Calu3 (cell line): Measurements from ENCODE around the gene PHGDH. TPM values are rescaled to one million over a fixed set of nuclear protein-coding genes. Genes with fewer than 3 reads are reported as not detected.

Experiments
- BruUV-seq: library from RNA; stranded (reverse); fragments of 400-500 nt; replicated peaks from 2 replicates; lab custom pipeline; 2021; lab: Mats Ljungman, UMichigan
- CTCF ChIA-PET: fragments of 300-600 bp; sonication (Branson Sonifier 250); formaldehyde crosslinking; loops from one replicate; lab custom pipeline; 2022; ENCODE audit warnings: antibody characterized with exemption; lab: Charles Lee
- DNase-seq: peaks from one replicate; pipeline ENCODE4 v3.0.0; 2022
- H3K27ac Mint-ChIP-seq: one replicate; pipeline ENCODE4 v1.8.0; 2022; ENCODE audit warnings: mixed read lengths; ENCODE audit not compliant: unreplicated experiment
- H3K27me3 Mint-ChIP-seq: one replicate; pipeline ENCODE4 v1.8.0; 2022; ENCODE audit warnings: mixed read lengths; ENCODE audit not compliant: unreplicated experiment
- H3K36me3 Mint-ChIP-seq: one replicate; pipeline ENCODE4 v1.8.0; 2022; ENCODE audit warnings: mild to moderate bottlenecking, moderate library complexity, mixed read lengths; ENCODE audit not compliant: insufficient read depth, unreplicated experiment
- H3K4me1 Mint-ChIP-seq: one replicate; pipeline ENCODE4 v1.8.0; 2022; ENCODE audit warnings: mild to moderate bottlenecking, low read depth, mixed read lengths; ENCODE audit not compliant: unreplicated experiment
- H3K4me3 Mint-ChIP-seq: one replicate; pipeline ENCODE4 v1.8.0; 2022; ENCODE audit warnings: mild to moderate bottlenecking, low read depth, moderate library complexity, mixed read lengths; ENCODE audit not compliant: unreplicated experiment
- H3K9me3 Mint-ChIP-seq: one replicate; pipeline ENCODE4 v1.8.0; 2022; ENCODE audit warnings: low read depth, mixed read lengths; ENCODE audit not compliant: unreplicated experiment
- intact Hi-C: fragments of 100-400 bp; cut with micrococcal nuclease; formaldehyde crosslinking; loops from one replicate; pipeline ENCODE4 v1.10.0; 2022; ENCODE audit not compliant: unreplicated experiment
- total RNA-seq: library from RNA; stranded (reverse); gene quantifications from 2 replicates; pipeline ENCODE4 v1.2.3, GENCODE V29; 2022
- TF ChIP-seq, protein P1 (sequence below): fragments of 200-600 bp; IDR thresholded peaks from one replicate; pipeline ENCODE4 v1.8.0; 2022; ENCODE audit warnings: antibody characterized with exemption; ENCODE audit not compliant: unreplicated experiment

Gene PHGDH
- total RNA-seq, 1 experiment from 2014 or later, result 199 TPM

DNA sequence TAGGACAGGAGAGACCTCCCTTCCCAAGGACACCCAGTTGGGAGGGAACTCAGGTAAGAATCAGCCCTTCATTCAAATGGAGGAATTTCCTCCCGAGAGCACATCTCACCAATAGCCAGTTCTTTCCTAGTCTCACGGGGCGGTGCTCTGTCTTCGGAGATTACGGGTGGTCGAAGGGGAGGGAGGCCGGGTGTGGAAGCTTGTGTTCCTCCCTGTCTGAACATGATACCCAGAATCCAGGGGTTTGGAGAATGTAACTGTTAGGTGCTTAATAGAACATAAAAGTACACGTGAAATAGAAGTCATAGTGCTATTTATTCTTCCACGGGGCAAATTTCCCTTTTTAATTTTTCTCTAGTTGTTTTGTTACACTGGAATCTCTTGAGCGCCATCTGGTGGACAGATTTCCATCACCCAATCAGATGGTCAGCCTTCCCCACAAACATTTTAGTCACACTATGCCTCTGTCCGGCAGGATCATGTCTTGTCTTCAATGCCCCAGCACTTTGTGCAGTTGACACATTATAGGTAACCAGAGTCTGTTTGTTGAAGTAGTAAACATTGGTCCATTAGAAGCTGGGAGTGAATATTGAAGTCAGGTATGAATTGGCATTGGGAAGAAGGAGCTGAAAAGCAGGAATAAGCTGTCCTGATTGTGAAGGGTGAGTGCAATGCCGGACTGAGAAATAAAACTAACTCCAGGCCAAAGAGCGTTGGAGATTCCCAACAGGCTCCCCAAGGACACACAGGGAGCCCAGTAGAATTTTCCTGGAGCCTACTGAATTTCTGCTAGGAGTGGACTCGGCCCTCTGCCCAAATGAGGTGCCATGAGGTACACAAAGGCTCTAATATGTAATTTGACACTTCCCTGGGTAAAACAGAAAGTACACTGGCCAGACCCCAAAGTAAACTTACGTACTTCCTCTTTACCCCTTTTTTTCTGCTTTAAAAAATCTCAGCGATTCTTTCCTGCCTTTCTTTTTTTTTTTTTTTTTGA is 36.1 kb upstream of the PHGDH start:
- TF ChIP-seq, protein P1, sequence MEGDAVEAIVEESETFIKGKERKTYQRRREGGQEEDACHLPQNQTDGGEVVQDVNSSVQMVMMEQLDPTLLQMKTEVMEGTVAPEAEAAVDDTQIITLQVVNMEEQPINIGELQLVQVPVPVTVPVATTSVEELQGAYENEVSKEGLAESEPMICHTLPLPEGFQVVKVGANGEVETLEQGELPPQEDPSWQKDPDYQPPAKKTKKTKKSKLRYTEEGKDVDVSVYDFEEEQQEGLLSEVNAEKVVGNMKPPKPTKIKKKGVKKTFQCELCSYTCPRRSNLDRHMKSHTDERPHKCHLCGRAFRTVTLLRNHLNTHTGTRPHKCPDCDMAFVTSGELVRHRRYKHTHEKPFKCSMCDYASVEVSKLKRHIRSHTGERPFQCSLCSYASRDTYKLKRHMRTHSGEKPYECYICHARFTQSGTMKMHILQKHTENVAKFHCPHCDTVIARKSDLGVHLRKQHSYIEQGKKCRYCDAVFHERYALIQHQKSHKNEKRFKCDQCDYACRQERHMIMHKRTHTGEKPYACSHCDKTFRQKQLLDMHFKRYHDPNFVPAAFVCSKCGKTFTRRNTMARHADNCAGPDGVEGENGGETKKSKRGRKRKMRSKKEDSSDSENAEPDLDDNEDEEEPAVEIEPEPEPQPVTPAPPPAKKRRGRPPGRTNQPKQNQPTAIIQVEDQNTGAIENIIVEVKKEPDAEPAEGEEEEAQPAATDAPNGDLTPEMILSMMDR, result peak; percentile 47
- peak; percentile 73 for DNase-seq
- peaks cover 40% of the 10 kb centered on the region for H3K4me1 Mint-ChIP-seq
- H3K4me3 Mint-ChIP-seq, result peak overlapping the region; percentile 62
- H3K27me3 Mint-ChIP-seq, result no peaks in the 10 kb centered on the region
- H3K36me3 Mint-ChIP-seq, result peaks cover 9% of the 10 kb centered on the region
- no peaks in the 10 kb centered on the region for H3K9me3 Mint-ChIP-seq
- intact Hi-C loops, result loop anchor here (1.0 to 10.0 kb wide), 3 partner anchors 27 to 62 kb away; partner anchors contain the start of gene ZNF697
- peak overlapping the region; percentile 56 for H3K27ac Mint-ChIP-seq
- no TSS peak for BruUV-seq
- CTCF ChIA-PET, result interaction anchor here (0.7 to 2.8 kb wide), 9 partner anchors 11 to 64 kb away, joined by 3 to 31 read pairs (median 7); partner anchors contain the start of genes PHGDH and ZNF697

DNA sequence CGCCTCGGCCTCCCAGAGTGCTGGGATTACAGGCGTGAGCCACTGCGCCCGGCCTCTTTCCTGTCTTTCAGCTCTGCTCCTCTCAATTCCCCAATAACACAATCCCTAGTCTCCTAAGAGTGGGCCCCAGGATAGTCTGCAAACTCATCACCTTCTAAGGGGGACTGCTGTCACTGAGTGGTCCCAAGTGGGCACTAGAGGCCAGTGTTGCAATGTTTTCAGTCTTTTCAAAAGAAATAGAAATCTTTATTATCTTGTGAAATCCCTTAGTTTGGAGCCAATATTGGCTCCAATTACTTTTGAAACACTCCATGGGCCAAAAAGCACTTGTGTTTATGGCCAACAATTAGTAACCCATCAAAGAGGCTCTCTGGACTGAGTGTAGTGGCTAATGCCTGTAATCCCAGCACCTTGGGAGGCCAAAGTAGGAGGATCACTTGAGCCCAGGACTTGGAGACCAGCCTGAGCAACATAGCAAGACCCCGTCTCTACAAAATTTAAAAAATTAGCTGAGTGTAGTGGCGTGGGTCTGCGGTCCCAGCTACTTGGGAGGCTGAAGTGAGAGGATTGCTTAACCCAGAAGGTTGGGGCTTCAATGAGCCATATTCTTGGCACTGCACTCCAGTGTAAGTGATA is 35.0 kb upstream of the PHGDH start:
- intact Hi-C loops, result loop anchor here (10.0 kb wide), 1 partner anchor 58 kb away; no protein-coding TSS in a partner anchor
- peaks cover 40% of the 10 kb centered on the region for H3K4me1 Mint-ChIP-seq
- CTCF ChIA-PET, result interaction anchor here (1.5 to 2.5 kb wide), 2 partner anchors 10 to 62 kb away, joined by 3 to 10 read pairs; no protein-coding TSS in a partner anchor

DNA sequence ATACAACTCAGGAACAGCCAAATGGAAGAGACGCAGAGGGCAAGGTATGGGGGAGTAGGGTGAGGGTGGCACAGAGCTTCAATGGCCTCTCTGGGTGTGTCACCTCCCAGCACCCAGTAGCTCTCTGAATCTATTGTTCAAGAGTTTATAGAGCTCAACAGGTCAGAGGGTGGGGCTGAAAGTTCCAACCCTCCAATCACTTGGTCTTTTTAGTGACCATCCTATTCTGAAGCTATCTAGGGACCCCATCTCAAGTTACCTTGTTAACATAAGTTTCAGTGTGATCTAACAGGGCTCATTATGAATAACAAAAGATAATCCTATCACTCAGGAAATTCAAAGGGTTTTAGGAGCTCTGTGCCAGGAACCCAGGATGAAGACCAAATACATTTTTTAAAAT is 32.5 kb upstream of the PHGDH start:
- Mint-ChIP-seq H3K27me3 (no peaks in the 10 kb centered on the region), H3K27ac (no peak overlapping the region), H3K9me3 (no peaks in the 10 kb centered on the region), H3K4me3 (no peak overlapping the region), H3K4me1 (peaks cover 18% of the 10 kb centered on the region), H3K36me3 (peaks cover 5% of the 10 kb centered on the region)
- TF ChIP-seq, protein P1, result no peak
- intact Hi-C loops, result loop anchor here (10.0 kb wide), 1 partner anchor 56 kb away; no protein-coding TSS in a partner anchor
- CTCF ChIA-PET, result no interaction called here
- no TSS peak for BruUV-seq
- no peak for DNase-seq

More for the DNA sequence above, 35.0 kb upstream of the PHGDH start:
- Mint-ChIP-seq H3K9me3 (no peaks in the 10 kb centered on the region), H3K4me3 (peak overlapping the region; percentile 62), H3K27ac (no peak overlapping the region), H3K36me3 (peaks cover 9% of the 10 kb centered on the region), H3K27me3 (no peaks in the 10 kb centered on the region)
- BruUV-seq, result no TSS peak
- TF ChIP-seq, protein P1, result no peak
- DNase-seq, result no peak

DNA sequence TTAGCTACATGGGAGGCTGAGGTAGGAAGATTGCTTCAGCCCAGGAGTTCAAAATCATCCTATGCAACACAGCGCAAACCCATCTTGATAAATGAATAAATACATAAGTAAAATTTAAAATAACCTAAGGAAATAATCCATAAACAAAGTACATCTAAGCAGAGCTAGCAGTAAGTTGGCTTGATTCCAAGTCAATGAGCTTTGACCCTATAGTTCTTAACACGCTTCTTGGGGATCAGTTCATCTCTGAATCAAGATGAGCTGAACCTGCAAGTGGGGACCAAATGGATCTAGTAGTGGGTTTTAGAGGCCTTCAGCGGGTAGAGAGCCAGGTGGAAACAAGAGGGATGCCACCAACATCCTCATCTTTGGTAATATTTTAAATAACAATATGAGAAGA is 31.5 kb upstream of the PHGDH start:
- CTCF ChIA-PET, result no interaction called here
- H3K4me3 Mint-ChIP-seq, result no peak overlapping the region
- BruUV-seq, result no TSS peak
- TF ChIP-seq, protein P1, result no peak
- DNase-seq, result no peak
- no peak overlapping the region for H3K27ac Mint-ChIP-seq
- intact Hi-C loops, result no loop called here
- peaks cover 14% of the 10 kb centered on the region for H3K4me1 Mint-ChIP-seq
- H3K36me3 Mint-ChIP-seq, result peaks cover 5% of the 10 kb centered on the region
- H3K27me3 Mint-ChIP-seq, result no peaks in the 10 kb centered on the region
- H3K9me3 Mint-ChIP-seq, result no peaks in the 10 kb centered on the region
